ENCODE measurements around the gene PAFAH1B2. TPM values are rescaled to one million over a fixed set of nuclear protein-coding genes. Genes with fewer than 3 reads are reported as not detected.
A peak's percentile ranks its signal among the peaks of the same experiment; 100 is the strongest.
"Not testable (repeated sequence)": the region's sequence is repeated elsewhere in the genome, so short reads cannot be mapped to it uniquely, and the experiment has no call there.

PAFAH1B2 gene
- 84.3 and 91.6 TPM in 2 replicates for total RNA-seq (2014; rRNA removed; shearing (Covaris generic))

GRCh38 chr11:117143871-117144476 is at the start of gene PAFAH1B2:
TSS of gene PAFAH1B2 (plus strand) at chr11:117144287. CDS start at chr11:117152448, 8,161 bp downstream.
- peak; percentile 84 for DNase-seq (ENCODE audit: low spot score)

GRCh38 chr11:117094776-117095175 is 49.3 kb upstream of the PAFAH1B2 start:
- no peak for DNase-seq (ENCODE audit: low spot score)

GRCh38 chr11:117095284-117096161 is 48.6 kb upstream of the PAFAH1B2 start:
- DNase-seq (ENCODE audit: low spot score), result no peak

- no peak for DNase-seq (ENCODE audit: low spot score)
These were observed 47.7 kb upstream of the PAFAH1B2 start for GRCh38 chr11:117096201-117096991.

- no peak for DNase-seq (ENCODE audit: low spot score)
These were observed 47.1 kb upstream of the PAFAH1B2 start for GRCh38 chr11:117097014-117097388.

- no peak for DNase-seq (ENCODE audit: low spot score)
These were observed 46.5 kb upstream of the PAFAH1B2 start for GRCh38 chr11:117097389-117098268.

- DNase-seq (ENCODE audit: low spot score), result peak; percentile 46
These were observed 45.5 kb upstream of the PAFAH1B2 start, which contains the start of gene SIK3 for GRCh38 chr11:117098269-117099232. TSS of gene SIK3 (minus strand) at chr11:117098428. CDS start at chr11:117098415, 13 bp downstream.

- DNase-seq (ENCODE audit: low spot score), result no peak
These were observed 44.4 kb upstream of the PAFAH1B2 start for GRCh38 chr11:117099696-117100095.

GRCh38 chr11:117100556-117100955 is 43.5 kb upstream of the PAFAH1B2 start:
- no peak for DNase-seq (ENCODE audit: low spot score)

GRCh38 chr11:117107701-117108590 is 36.1 kb upstream of the PAFAH1B2 start:
- DNase-seq (ENCODE audit: low spot score), result no peak

GRCh38 chr11:117110294-117110950 is 33.7 kb upstream of the PAFAH1B2 start:
- no peak for DNase-seq (ENCODE audit: low spot score)

GRCh38 chr11:117112497-117112896 is 31.6 kb upstream of the PAFAH1B2 start:
- DNase-seq (ENCODE audit: low spot score), result not testable (repeated sequence)

- not testable (repeated sequence) for DNase-seq (ENCODE audit: low spot score)
These were observed 31.1 kb upstream of the PAFAH1B2 start for GRCh38 chr11:117112939-117113338.

GRCh38 chr11:117117681-117118080 is 26.4 kb upstream of the PAFAH1B2 start:
- no peak for DNase-seq (ENCODE audit: low spot score)

GRCh38 chr11:117121176-117121575 is 22.9 kb upstream of the PAFAH1B2 start:
- no peak for DNase-seq (ENCODE audit: low spot score)

GRCh38 chr11:117122556-117122955 is 21.5 kb upstream of the PAFAH1B2 start:
- DNase-seq (ENCODE audit: low spot score), result no peak

- no peak for DNase-seq (ENCODE audit: low spot score)
These were observed 17.7 kb upstream of the PAFAH1B2 start for GRCh38 chr11:117126223-117126965.

Measured in A172 (cell line).